Measurements from ENCODE around the gene RBM28.

The RBM28 gene

DNA sequence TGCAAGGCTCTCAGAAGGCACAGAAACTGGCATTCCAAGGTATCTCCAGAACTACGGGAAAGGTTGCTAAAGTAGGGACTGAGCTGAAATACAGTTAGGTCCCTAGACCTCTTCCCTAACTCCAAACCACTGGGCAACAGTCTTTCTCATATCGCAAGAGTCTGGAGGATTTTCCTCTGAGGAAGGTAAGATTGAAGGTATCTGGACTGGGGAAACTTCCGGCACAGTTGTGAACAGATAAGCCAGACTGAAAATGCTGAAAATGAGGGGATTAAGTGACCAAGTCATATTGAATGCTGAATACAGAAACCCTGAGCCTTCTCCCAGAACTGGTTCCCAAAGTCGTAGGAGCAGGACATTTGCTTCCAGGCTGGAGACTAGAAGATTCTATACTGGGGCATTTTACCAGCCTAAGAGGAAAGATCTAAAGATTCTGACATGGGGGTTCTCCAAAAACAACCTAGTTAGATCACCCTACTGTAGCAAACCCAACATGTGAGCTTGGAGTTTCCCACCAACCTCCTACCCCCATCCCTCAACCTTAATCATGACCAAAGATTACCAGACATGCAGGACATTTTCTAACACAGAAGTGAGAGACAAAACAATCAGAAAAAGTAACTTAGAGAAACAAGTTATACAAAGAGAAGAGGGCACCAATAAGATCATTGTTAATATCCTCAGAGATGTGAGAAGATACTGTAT, 20.6 kb upstream of the RBM28 start:
- no peak for TF ChIP-seq JUND (IDR thresholded peaks at IDR 0.05; ENCODE audit: low read depth)
- in situ Hi-C loops (cut with HindIII; ENCODE audit: low pct_unique_long_range_greater_than_20kb, low sequenced_read_pairs): no loop called here
- no peak for DNase-seq (ENCODE audit: low read depth in 1 of 2, low spot score in 1 of 2)

DNA sequence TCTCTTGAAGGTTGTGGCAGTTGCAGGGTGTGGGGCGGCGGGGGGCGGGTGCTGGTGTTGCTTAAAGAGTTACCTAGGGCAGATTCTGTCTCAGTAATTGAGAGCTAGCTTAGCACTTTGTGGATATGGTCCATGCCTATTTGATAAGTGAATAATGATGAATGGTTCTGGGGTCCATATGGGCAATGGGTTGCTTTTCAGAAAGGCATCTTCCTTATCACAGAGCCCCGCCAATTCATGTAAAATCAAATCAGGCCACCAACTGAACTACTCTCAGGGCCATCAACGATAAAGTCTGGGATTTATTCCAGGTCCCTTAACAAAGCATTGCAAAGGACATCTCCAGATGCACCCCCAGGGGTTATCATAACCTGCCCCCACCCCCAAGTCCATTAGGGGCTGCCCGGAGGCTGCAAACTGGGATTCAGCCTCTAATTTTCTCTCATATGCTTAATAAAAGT, 19.6 kb upstream of the RBM28 start:
- DNase-seq (ENCODE audit: low read depth in 1 of 2, low spot score in 1 of 2): no peak
- in situ Hi-C loops (cut with HindIII; ENCODE audit: low pct_unique_long_range_greater_than_20kb, low sequenced_read_pairs): no loop called here
- TF ChIP-seq JUND (IDR thresholded peaks at IDR 0.05; ENCODE audit: low read depth): no peak

DNA sequence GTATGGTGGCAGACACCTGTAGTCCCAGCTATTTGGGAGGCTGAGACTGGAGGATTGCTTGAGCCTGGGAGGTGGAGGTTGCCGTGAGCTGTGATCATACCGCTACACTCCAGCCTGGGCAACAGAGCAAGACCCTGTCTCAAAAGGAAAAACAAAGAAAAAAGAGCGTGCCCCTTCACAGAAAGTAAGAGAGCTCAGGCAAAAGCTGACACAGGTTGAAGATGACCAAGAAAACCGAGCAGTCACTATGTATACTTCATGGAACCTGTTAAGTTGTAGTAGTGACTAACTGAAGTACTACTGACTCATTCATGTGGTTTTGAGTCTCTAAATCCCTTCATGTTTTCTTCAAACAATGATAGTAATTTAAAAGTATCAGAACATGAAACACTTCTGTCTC, 19.0 kb upstream of the RBM28 start:
- in situ Hi-C loops (cut with HindIII; ENCODE audit: low pct_unique_long_range_greater_than_20kb, low sequenced_read_pairs): no loop called here
- DNase-seq (ENCODE audit: low read depth in 1 of 2, low spot score in 1 of 2): no peak

DNA sequence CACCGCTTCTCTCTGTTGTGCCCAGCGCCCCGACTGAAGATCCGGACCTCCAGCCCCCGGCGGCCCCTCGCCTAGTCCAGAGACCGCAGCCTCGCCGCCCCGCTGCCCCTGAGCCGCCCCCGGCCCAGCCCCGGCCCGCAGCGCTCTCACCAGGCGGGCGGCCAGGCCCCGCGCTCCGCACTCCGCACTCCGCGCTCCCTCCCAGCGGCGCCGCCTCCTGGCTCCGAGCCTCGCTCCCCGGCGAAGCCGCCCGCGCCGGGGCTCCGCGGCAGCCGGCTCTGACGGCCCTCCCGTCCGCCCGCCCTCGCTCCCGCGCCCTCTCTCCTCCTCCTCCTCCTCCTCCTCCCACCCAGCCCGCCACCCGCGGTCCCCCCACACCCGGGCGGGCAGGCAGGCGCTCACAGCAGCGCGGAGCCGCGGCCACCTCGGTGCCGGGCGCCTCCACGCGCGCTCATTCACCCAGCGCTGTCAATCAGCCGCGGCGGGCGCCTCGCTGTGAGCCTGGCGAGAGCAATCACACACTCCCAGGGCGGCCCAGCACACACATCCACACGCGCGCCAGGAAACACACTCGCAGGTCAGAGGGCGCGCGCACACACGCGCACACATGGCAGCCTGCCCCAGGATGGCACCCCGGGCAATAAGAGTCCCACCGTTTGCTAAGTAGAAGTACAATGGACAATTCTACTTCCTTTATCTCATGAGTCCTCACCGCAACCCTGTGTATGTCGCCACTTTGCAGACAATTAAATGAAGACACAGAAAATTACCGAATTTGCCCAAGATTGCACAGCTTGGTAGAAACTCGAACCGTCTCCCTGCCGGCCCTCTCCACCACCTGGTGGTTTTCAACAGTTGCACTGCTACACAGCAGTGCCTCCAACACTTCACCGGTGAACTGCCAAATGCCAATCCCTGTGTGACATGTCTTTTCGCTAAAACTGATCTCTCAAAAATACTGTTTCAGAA, 18.0 kb upstream of the RBM28 start, which contains the start of gene PRRT4:
Gene PRRT4 (minus strand): TSS at position 280 of the 969 bp plus-strand sequence.
- in situ Hi-C loops (cut with HindIII; ENCODE audit: low pct_unique_long_range_greater_than_20kb, low sequenced_read_pairs): no loop called here
- TF ChIP-seq JUND (IDR thresholded peaks at IDR 0.05; ENCODE audit: low read depth): no peak
- DNase-seq (ENCODE audit: low read depth in 1 of 2, low spot score in 1 of 2): peak; percentile 20 to 64

More for the DNA sequence above, 19.0 kb upstream of the RBM28 start:
- TF ChIP-seq JUND (IDR thresholded peaks at IDR 0.05; ENCODE audit: low read depth): no peak

DNA sequence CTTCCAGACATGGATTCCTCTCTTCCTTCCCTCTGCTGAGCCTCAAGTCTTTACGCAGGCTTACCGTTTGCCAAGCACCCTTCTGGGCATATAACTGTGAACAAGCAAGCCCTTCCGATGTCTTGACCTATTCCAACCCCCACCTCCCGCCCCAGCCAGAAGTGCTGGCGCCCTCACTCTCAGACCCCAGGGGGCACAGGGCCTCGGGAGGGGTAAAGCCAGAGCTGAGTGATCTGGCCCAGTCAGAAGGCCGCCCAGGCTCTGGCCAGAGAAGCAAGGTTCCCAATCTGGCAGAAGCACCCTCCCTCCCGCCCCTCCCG, 16.6 kb upstream of the RBM28 start:
- TF ChIP-seq JUND (IDR thresholded peaks at IDR 0.05; ENCODE audit: low read depth): no peak
- in situ Hi-C loops (cut with HindIII; ENCODE audit: low pct_unique_long_range_greater_than_20kb, low sequenced_read_pairs): no loop called here
- no peak for DNase-seq (ENCODE audit: low read depth in 1 of 2, low spot score in 1 of 2)

DNA sequence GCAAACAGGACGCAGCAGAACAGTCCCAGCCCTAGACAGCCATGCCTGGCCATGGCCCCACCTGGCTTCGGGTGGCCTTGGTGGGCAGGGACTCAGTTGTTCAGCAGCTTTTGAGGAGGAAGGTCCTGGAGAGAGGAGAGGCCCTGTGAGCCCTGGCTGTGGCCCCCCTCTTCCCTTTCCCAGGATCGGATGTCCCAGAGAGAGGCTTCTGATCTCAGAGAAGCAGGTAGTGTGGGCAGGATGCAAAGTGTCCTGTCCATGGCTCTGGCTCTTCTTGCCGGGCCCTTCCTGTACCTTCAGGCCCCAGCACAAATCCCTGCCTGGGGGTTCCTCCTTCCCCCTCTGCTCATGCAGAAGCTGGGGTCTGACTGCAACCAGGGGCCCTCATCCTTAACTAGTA, 16.2 kb upstream of the RBM28 start:
- no peak for TF ChIP-seq JUND (IDR thresholded peaks at IDR 0.05; ENCODE audit: low read depth)
- in situ Hi-C loops (cut with HindIII; ENCODE audit: low pct_unique_long_range_greater_than_20kb, low sequenced_read_pairs): no loop called here
- no peak for DNase-seq (ENCODE audit: low read depth in 1 of 2, low spot score in 1 of 2)

DNA sequence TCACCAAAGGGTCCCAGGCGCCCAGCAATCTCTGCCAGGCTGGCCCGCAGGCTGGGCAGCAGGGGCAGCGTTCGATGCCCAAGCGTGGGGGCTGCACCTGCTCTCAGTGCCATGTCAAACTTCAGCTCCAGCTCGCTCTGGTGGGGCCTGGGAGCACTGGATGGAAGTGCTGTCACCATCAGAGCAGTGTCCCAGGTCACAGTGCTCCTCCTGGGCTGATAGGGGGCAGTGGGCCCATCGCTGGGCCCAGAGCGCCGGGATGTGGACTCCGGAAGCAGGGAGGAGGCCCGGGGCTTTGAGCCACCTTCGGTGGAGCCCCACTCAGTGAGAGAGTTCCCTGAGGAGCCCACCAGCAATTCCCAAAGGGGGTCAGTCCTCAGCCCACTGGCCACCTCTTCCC, 15.6 kb upstream of the RBM28 start:
- TF ChIP-seq JUND (IDR thresholded peaks at IDR 0.05; ENCODE audit: low read depth): no peak
- DNase-seq (ENCODE audit: low read depth in 1 of 2, low spot score in 1 of 2): no peak
- in situ Hi-C loops (cut with HindIII; ENCODE audit: low pct_unique_long_range_greater_than_20kb, low sequenced_read_pairs): no loop called here

DNA sequence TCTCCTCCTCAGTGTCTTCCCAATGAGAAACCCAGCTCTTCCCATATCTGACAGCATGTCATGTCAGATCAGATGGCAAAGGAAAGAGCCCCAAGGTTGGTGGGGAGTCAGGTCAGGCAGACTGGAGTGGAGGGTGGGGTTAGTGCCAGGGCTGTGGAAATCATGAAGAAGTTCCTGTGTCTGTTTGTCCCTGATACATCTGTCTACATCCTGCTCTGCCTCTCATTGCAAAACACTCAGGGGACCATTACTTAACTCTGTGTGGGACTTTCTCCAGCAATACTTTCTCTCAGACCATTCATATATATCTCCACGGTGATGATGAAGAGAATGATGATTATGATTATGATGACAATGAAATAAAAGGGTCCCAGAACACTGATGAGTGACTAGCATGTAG, 14.5 kb upstream of the RBM28 start:
- in situ Hi-C loops (cut with HindIII; ENCODE audit: low pct_unique_long_range_greater_than_20kb, low sequenced_read_pairs): no loop called here
- DNase-seq (ENCODE audit: low read depth in 1 of 2, low spot score in 1 of 2): no peak
- no peak for TF ChIP-seq JUND (IDR thresholded peaks at IDR 0.05; ENCODE audit: low read depth)

DNA sequence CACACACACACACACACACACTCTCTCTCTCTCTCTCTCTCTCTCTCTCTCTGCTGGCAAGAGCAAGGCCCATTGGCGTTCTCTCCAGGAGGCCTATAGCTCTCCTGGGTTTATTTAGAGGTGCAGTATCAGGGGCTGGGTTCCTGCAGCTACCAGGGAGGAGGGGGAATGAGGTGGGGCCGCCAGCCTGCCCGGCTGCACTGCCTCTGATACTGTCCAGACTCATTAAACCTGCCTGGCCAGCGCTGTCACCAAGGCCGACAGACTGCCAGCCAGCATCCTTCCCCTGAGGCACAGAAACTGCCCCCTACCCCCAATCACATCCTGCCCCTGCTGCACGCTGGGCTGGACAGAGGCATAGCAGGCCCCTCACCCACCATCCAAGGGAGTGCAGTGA, 13.5 kb upstream of the RBM28 start:
- no peak for DNase-seq (ENCODE audit: low read depth in 1 of 2, low spot score in 1 of 2)
- TF ChIP-seq JUND (IDR thresholded peaks at IDR 0.05; ENCODE audit: low read depth): no peak
- in situ Hi-C loops (cut with HindIII; ENCODE audit: low pct_unique_long_range_greater_than_20kb, low sequenced_read_pairs): no loop called here

DNA sequence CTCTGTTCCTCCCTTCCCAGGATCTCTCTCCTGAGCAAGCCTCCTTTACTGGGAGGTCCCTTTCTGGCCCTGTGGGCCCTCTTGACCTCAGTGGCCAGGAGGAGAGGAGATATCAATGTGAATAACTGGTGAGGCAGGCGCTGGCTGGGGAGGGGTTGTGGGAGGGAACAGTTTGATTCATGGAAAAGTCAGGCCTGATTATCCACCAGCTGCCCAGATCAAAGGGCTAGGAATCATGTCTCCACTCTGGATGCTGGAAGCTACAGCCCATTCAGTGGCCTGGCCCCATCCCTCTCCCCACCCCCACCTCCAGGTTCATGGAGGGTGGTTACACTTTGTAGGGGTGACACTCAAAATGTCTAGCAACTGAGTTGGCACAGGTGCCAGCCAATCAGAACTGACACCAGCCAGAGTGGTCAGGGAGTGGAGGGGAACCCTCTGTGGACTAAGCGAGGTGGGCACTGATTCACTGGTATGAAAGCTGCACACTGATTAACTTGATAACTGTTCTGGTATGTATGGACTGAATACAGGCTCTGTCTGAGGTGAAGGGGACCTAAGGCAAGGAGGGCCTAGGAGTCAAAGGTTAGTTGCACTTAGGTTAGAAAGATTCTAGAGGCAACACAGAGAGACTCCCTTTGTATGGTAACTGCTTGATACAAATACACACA, 13.0 kb upstream of the RBM28 start:
- no peak for TF ChIP-seq JUND (IDR thresholded peaks at IDR 0.05; ENCODE audit: low read depth)
- in situ Hi-C loops (cut with HindIII; ENCODE audit: low pct_unique_long_range_greater_than_20kb, low sequenced_read_pairs): no loop called here
- no peak for DNase-seq (ENCODE audit: low read depth in 1 of 2, low spot score in 1 of 2)

DNA sequence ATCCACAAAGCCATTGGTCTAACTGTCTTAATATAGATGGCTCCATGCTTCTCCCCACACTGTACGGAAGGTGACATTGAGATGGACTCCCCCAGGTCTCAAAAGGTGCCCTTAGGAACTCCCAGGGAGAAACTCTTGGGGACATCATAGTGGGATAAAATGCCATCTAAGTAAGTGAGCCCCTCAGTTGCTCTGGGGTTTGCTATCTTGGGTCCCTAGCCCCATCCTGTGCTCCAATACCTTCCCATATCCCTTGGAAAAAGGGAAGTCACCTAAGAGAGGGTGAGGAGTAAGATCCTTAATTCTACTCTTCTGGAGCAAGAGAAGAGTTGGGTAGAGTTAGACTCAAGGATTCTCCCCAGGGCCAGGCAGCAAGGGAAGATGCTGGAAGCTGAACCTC, 9.9 kb upstream of the RBM28 start:
- TF ChIP-seq JUND (IDR thresholded peaks at IDR 0.05; ENCODE audit: low read depth): no peak
- in situ Hi-C loops (cut with HindIII; ENCODE audit: low pct_unique_long_range_greater_than_20kb, low sequenced_read_pairs): no loop called here

DNA sequence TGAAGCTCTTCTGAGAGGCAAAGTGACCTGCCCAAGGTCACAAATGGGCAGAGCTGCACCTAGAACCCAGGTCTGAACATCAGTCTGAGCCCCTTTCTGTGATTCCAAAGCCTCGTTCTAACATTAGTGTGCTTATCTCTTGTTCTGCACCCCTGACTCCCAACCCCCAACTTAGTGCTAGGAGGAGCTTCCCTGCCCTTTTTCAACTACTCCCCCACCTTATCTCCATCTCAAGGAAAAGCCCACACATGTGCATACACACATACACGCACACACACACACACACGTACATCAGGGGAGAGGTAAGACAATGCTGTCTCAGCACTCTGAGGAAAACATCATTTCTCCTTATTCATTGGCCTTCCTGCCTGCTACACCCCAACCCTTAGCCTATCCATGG, 9.5 kb upstream of the RBM28 start:
- in situ Hi-C loops (cut with HindIII; ENCODE audit: low pct_unique_long_range_greater_than_20kb, low sequenced_read_pairs): no loop called here
- DNase-seq (ENCODE audit: low read depth in 1 of 2, low spot score in 1 of 2): no peak
- no peak for TF ChIP-seq JUND (IDR thresholded peaks at IDR 0.05; ENCODE audit: low read depth)

More for the DNA sequence above, 9.9 kb upstream of the RBM28 start:
- DNase-seq (ENCODE audit: low read depth in 1 of 2, low spot score in 1 of 2): no peak

DNA sequence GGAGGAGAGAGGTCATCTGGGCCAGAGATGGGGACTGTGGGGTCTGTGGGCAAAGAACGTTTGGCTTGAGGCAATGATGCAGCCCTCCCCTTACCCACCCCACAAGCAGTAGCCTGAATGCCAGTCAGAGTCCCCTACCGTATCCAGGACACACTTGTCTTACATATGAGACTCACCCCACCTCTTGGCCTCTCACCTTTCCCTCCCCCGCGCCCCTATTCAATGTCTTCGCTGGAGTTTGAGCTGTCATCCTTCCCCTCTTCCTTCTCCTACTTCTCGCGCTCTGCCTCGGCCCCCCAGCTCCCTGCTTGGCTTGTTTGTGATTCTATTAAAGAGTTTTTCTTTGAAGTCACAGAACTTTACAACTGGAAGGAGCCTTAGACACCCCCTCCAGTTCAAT, 8.9 kb upstream of the RBM28 start:
- TF ChIP-seq JUND (IDR thresholded peaks at IDR 0.05; ENCODE audit: low read depth): no peak
- no peak for DNase-seq (ENCODE audit: low read depth in 1 of 2, low spot score in 1 of 2)
- in situ Hi-C loops (cut with HindIII; ENCODE audit: low pct_unique_long_range_greater_than_20kb, low sequenced_read_pairs): no loop called here

Data from T47D (cell line).